Mucosa of descending colon (tissue), 3 donors: Measurements from ENCODE around the gene B3GLCT. TPM values are rescaled to one million over a fixed set of nuclear protein-coding genes. Genes with fewer than 3 reads are reported as not detected.
A peak's percentile ranks its signal among the peaks of the same experiment; 100 is the strongest.

Experiments used
- ATAC-seq: fragments of 200-7000 bp; cut with Tn5 transposase; one replicate; pipeline ENCODE4 v1.9.1; 2020; ENCODE audit warnings: mild to moderate bottlenecking, moderate library complexity
- DNase-seq, 3 donors: peaks; one replicate each; pipeline ENCODE4 v3.0.0-alpha.2; 2020
- H3K36me3 ChIP-seq: fragments of 200-600 bp; one replicate; pipeline ENCODE4 v1.8.0; 2021; ENCODE audit warnings: low read depth, mild to moderate bottlenecking
- H3K4me1 ChIP-seq: fragments of 200-600 bp; one replicate; pipeline ENCODE4 v1.8.0; 2021; ENCODE audit warnings: low read depth, mild to moderate bottlenecking
- H3K4me3 ChIP-seq: fragments of 200-600 bp; one replicate; pipeline ENCODE4 v1.8.0; 2021; ENCODE audit warnings: mild to moderate bottlenecking
- H3K9me3 ChIP-seq: fragments of 200-600 bp; one replicate; pipeline ENCODE4 v1.8.0; 2021; ENCODE audit warnings: mild to moderate bottlenecking
- intact Hi-C, 2 donors: fragments of 100-400 bp; cut with DNase I in 1 of 2; cut with micrococcal nuclease in 1 of 2; formaldehyde crosslinking; loops; one replicate each; pipeline versions ENCODE4 v1.11.0 to v1.11.1; 2022; cut with DNase I, micrococcal nuclease
- long read RNA-seq, 2 donors: library from polyadenylated mRNA; unstranded; transcript quantifications; one replicate each; pipeline ENCODE4 v2.0.0, GENCODE V29; 2019 to 2021
- total RNA-seq, 3 donors: library from RNA; stranded (reverse); fragmentation: NEBNext Ultra II Directional in 2 of 3; extraction: Animal tissue kit (Norgen Biotek cat#: 25700) in 2 of 3; gene quantifications; one replicate each; pipeline versions ENCODE4 v1.2.1 to v1.2.4, GENCODE V29; 2021 to 2023
- TF ChIP-seq, protein P1 (sequence below): fragments of 200-600 bp; IDR thresholded peaks from one replicate; pipeline ENCODE4 v1.8.0; 2022; ENCODE audit warnings: antibody characterized with exemption, mild to moderate bottlenecking
- donor health status: DM: no; HTN: no; CAD: no; lungs with moderate emphysema.
- donor health status: DM: no; HTN: no; CAD: no.
- donor health status: DM: no; HTN: yes; CAD: no.

The B3GLCT gene
- total RNA-seq, result 1 to 10 TPM; 3.1 to 5.1 (median 4.0) TPM
- long read RNA-seq, donor 1, full-length matches to known transcripts, result 9 of 13 reads
- long read RNA-seq, donor 1, partial matches to known transcripts, result 0 of 13 reads
- long read RNA-seq, donor 1, other reads (novel, unspliced or antisense), result 4 of 13 reads
- long read RNA-seq, donor 2, full-length matches to known transcripts, result 1 of 2 reads
- long read RNA-seq, donor 2, partial matches to known transcripts, result 1 of 2 reads
- long read RNA-seq, donor 2, other reads (novel, unspliced or antisense), result 0 of 2 reads

DNA sequence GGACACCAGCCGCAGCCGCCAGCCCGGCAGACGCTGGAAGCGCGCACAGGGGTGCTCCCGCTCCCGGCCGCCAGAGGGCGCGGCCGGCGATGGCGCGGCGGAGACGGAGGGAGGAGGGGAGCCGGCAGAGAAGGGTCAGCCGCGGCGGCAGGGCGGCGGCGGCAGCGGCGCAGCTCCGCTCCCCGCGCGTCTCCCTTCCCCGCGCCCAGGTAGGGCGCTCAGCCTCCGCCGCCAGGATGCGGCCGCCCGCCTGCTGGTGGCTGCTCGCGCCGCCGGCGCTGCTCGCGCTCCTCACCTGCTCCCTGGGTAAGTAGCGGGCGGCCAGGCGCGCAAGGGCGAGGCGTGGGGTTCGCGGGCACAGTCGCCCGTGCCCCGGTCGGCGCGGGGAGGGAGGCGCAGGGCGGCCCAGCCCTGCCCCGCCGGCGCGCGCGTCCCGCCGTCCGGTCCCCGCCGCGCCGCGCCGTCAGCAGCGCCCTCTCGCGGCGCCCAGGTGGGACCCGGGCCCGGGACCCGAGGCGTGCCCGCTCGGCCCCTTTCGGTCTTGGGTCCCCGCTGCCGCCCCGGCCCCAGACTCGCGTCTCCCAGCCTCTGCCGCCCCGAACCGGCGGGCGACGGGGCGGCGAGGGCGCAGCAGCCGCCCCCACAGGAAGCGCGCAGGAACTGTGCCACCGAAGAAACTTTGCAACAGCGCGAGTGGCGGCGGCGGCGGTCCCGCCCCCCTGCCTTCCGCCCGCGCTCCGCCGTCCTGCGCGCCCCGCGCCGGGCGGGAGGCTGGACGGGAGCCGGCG, at the start of gene B3GLCT:
Gene B3GLCT, plus strand, starts transcription at position 127 of the 788 bp plus-strand sequence. Its CDS starts 110 bp downstream, at position 237.
- H3K9me3 ChIP-seq, result no peaks in the 10 kb centered on the region
- H3K4me1 ChIP-seq, result peaks cover 7% of the 10 kb centered on the region
- H3K4me3 ChIP-seq, result peak within 1 kb of the TSS; percentile 64
- ATAC-seq (peak; percentile 95), DNase-seq (peak; percentile 82 to 92 (median 86))
- no peaks in the 10 kb centered on the region for H3K36me3 ChIP-seq
- intact Hi-C loops, result no loop called here
- TF ChIP-seq, protein P1, sequence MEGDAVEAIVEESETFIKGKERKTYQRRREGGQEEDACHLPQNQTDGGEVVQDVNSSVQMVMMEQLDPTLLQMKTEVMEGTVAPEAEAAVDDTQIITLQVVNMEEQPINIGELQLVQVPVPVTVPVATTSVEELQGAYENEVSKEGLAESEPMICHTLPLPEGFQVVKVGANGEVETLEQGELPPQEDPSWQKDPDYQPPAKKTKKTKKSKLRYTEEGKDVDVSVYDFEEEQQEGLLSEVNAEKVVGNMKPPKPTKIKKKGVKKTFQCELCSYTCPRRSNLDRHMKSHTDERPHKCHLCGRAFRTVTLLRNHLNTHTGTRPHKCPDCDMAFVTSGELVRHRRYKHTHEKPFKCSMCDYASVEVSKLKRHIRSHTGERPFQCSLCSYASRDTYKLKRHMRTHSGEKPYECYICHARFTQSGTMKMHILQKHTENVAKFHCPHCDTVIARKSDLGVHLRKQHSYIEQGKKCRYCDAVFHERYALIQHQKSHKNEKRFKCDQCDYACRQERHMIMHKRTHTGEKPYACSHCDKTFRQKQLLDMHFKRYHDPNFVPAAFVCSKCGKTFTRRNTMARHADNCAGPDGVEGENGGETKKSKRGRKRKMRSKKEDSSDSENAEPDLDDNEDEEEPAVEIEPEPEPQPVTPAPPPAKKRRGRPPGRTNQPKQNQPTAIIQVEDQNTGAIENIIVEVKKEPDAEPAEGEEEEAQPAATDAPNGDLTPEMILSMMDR, result peak; percentile 86

DNA sequence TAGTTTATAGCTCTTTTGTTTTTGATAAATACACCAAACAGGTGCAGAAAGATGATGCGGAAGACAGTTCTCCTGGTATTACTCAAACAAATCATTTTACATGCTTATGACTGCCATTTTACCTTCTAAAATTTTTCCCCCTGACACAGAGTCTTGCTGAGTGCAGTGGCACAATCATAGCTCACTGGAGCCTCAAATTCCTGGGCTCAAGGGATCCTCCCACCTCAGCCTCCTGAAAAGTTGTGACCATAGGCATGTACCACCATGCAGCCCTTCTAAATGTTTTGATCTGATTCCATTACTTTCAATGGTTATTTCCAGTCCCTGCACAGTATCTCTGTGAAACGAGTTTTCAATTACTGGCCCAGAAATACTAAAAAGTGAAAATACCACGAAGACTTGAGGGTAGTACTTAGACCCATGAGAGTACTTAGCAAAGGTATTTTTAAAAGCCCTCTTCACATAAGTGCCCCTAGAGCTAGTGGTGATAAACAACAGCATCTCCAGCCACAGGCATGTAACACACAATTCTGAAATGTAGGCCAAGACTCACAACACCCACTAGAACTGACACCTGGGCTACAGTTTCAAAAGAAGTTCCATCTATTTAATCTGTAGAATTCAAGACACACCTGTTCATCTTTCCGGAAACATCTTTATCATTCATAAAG, 49.3 kb upstream of the B3GLCT start:
- DNase-seq, result no peak
- H3K36me3 ChIP-seq, result peaks cover 6% of the 10 kb centered on the region
- TF ChIP-seq, protein P1, result no peak
- no peaks in the 10 kb centered on the region for H3K4me1 ChIP-seq
- no peaks in the 10 kb centered on the region for H3K9me3 ChIP-seq
- ATAC-seq, result no peak
- intact Hi-C loops, result no loop called here
- no peak overlapping the region for H3K4me3 ChIP-seq

DNA sequence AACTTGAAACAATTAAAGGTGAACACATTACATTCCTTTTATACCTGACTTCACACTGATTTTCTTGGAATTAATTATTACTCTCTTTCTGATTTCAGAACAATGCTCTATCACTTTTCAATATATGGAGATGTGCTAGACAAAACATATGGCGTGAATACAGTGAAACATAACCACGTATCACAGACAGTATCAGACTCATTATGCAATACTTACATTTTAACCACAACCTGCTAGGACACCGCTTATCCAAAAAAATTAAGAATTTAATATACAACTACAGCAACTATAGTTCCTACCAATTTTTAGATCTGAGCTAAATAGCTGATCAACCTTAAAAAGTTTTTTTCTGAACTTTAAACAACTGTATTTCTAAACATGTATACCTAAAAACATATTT, 47.9 kb upstream of the B3GLCT start:
- Histone ChIP-seq H3K36me3 (peaks cover 6% of the 10 kb centered on the region), H3K4me3 (no peak overlapping the region), H3K4me1 (no peaks in the 10 kb centered on the region), H3K9me3 (no peaks in the 10 kb centered on the region)
- ATAC-seq (no peak), DNase-seq (no peak)
- TF ChIP-seq, protein P1, result no peak
- intact Hi-C loops, result no loop called here

DNA sequence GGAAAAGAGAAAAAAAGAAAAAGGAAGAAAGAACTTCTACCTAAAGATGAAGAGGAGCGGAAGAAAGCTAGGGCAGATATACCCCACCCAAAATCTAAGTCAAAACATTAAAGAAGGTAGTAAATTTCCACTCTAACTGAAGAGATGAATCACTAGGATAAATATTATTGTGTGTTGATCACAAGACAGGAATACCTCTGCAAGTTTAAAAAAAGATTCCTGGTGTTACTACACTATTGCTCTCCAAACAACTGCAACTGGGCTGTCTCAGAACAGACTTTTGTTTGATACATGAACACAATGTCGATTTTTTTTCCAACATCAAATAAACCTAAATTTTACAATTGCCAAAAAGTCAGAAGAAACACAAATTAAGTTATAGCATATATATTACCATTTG, 44.8 kb upstream of the B3GLCT start:
- ATAC-seq, result no peak

DNA sequence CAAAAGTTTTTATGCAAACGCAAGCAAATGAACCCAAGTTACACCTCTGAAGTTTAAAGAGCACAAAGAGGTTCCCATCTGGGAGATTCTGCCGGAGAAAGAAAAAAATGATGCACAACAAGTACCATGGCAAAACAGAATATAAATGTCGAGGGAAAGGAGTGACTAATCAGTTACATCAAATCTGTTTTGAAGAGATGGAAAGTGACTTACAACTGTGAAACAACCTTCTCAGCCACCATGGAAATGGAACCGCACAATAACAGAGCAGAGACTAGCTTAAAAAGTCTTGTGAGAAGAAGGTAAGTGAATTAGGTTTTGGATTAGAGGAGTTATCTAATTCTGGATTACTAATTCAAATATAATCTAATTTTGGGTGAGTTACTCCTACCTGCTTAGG, 40.5 kb upstream of the B3GLCT start:
- intact Hi-C loops, result no loop called here
- no peak overlapping the region for H3K4me3 ChIP-seq
- no peaks in the 10 kb centered on the region for H3K36me3 ChIP-seq
- H3K4me1 ChIP-seq, result peaks cover 19% of the 10 kb centered on the region
- ATAC-seq (no peak), DNase-seq (no peak)
- H3K9me3 ChIP-seq, result no peaks in the 10 kb centered on the region
- TF ChIP-seq, protein P1, result no peak

More for the DNA sequence above, 44.8 kb upstream of the B3GLCT start:
- no peak for DNase-seq
- TF ChIP-seq, protein P1, result no peak
- H3K4me1 ChIP-seq, result peaks cover 8% of the 10 kb centered on the region
- H3K9me3 ChIP-seq, result no peaks in the 10 kb centered on the region
- H3K4me3 ChIP-seq, result no peak overlapping the region
- peaks cover 6% of the 10 kb centered on the region for H3K36me3 ChIP-seq
- intact Hi-C loops, result no loop called here
